ENCODE measurements around the gene TSPAN14.

- TF ChIP-seq CTCF (IDR thresholded peaks at IDR 0.05; ENCODE audit: poor library complexity) (no peak), EZH2 (IDR thresholded peaks at IDR 0.05; ENCODE audit: borderline replicate concordance) (no peak)
Measured at GRCh38 chr10:80501381-80501912, 47.3 kb downstream of the TSPAN14 start.

All from hepatocyte (in vitro differentiated cells).